ENCODE results near the gene FSD2. TPM values are rescaled to one million over a fixed set of nuclear protein-coding genes. Genes with fewer than 3 reads are reported as not detected.
"Not testable (repeated sequence)": the region's sequence is repeated elsewhere in the genome, so short reads cannot be mapped to it uniquely, and the experiment has no call there.

The FSD2 gene
- total RNA-seq, 1 experiment from 2014 or later, result not detected

- TF ChIP-seq, protein P1, sequence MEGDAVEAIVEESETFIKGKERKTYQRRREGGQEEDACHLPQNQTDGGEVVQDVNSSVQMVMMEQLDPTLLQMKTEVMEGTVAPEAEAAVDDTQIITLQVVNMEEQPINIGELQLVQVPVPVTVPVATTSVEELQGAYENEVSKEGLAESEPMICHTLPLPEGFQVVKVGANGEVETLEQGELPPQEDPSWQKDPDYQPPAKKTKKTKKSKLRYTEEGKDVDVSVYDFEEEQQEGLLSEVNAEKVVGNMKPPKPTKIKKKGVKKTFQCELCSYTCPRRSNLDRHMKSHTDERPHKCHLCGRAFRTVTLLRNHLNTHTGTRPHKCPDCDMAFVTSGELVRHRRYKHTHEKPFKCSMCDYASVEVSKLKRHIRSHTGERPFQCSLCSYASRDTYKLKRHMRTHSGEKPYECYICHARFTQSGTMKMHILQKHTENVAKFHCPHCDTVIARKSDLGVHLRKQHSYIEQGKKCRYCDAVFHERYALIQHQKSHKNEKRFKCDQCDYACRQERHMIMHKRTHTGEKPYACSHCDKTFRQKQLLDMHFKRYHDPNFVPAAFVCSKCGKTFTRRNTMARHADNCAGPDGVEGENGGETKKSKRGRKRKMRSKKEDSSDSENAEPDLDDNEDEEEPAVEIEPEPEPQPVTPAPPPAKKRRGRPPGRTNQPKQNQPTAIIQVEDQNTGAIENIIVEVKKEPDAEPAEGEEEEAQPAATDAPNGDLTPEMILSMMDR (IDR thresholded peaks at IDR 0.05; ENCODE audit: unreplicated experiment), result no peak
- Mint-ChIP-seq H3K36me3 (ENCODE audit: insufficient read depth, unreplicated experiment) (peaks cover 78% of the 10 kb centered on the region), H3K4me3 (ENCODE audit: unreplicated experiment) (no peak overlapping the region), H3K4me1 (ENCODE audit: insufficient read depth, unreplicated experiment) (peaks cover 14% of the 10 kb centered on the region), H3K27me3 (ENCODE audit: insufficient read depth, unreplicated experiment) (no peaks in the 10 kb centered on the region), H3K9me3 (ENCODE audit: unreplicated experiment) (no peaks in the 10 kb centered on the region), H3K27ac (ENCODE audit: low read depth, unreplicated experiment) (no peak overlapping the region)
- no peak for DNase-seq (ENCODE audit: unreplicated experiment)
- ChIA-PET CTCF (interaction anchor here (0.6 kb wide), 1 partner anchor 91 kb away, joined by 3 read pairs; no protein-coding TSS in a partner anchor), POLR2A (no interaction called here)
- no TSS peak for BruUV-seq (replicated peaks)
- intact Hi-C loops (cut with micrococcal nuclease), result no loop called here
Measured at GRCh38 chr15:82828075-82828474, 22.2 kb upstream of the FSD2 start.

GRCh38 chr15:82823049-82823448 is 17.2 kb upstream of the FSD2 start:
- CTCF ChIA-PET, result no interaction called here
- intact Hi-C loops (cut with micrococcal nuclease), result no loop called here
- H3K9me3 Mint-ChIP-seq (ENCODE audit: unreplicated experiment), result no peaks in the 10 kb centered on the region
- H3K36me3 Mint-ChIP-seq (ENCODE audit: insufficient read depth, unreplicated experiment), result peaks cover 95% of the 10 kb centered on the region
- POLR2A ChIA-PET, result no interaction called here
- no peak overlapping the region for H3K27ac Mint-ChIP-seq (ENCODE audit: low read depth, unreplicated experiment)
- no peaks in the 10 kb centered on the region for H3K27me3 Mint-ChIP-seq (ENCODE audit: insufficient read depth, unreplicated experiment)
- no peak overlapping the region for H3K4me3 Mint-ChIP-seq (ENCODE audit: unreplicated experiment)
- no TSS peak for BruUV-seq (replicated peaks)
- H3K4me1 Mint-ChIP-seq (ENCODE audit: insufficient read depth, unreplicated experiment), result no peaks in the 10 kb centered on the region
- DNase-seq (ENCODE audit: unreplicated experiment), result no peak
- TF ChIP-seq, protein P1 (IDR thresholded peaks at IDR 0.05; ENCODE audit: unreplicated experiment), result no peak

DNA sequence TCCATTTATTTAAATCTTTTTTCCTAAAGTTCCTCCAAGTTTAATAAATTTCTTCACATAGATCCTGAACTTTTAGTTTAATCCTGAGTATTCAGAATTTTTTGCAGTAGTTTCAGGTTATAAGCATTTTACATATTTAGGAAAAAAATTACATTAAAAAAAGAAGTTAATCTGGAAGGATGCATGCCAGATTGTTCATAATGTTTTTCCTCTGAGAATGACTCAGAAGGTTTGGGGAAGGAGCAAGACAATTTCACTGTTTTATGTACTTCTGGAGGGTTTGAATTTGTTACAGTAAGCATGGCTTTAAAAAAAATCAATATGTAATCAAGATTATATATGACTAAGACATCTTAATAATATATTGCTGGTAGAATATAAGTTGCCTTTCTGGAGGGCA is 16.0 kb upstream of the FSD2 start:
- intact Hi-C loops (cut with micrococcal nuclease); H3K4me1 Mint-ChIP-seq (ENCODE audit: insufficient read depth, unreplicated experiment); H3K4me3 Mint-ChIP-seq (ENCODE audit: unreplicated experiment); H3K9me3 Mint-ChIP-seq (ENCODE audit: unreplicated experiment); CTCF ChIA-PET; POLR2A ChIA-PET; H3K27ac Mint-ChIP-seq (ENCODE audit: low read depth, unreplicated experiment); DNase-seq (ENCODE audit: unreplicated experiment); H3K27me3 Mint-ChIP-seq (ENCODE audit: insufficient read depth, unreplicated experiment); BruUV-seq (replicated peaks): not testable (repeated sequence)
- H3K36me3 Mint-ChIP-seq (ENCODE audit: insufficient read depth, unreplicated experiment), result peaks cover 95% of the 10 kb centered on the region

GRCh38 chr15:82821396-82821795 is 15.5 kb upstream of the FSD2 start:
- H3K36me3 Mint-ChIP-seq (ENCODE audit: insufficient read depth, unreplicated experiment), result peaks cover 95% of the 10 kb centered on the region
- H3K9me3 Mint-ChIP-seq (ENCODE audit: unreplicated experiment); H3K27ac Mint-ChIP-seq (ENCODE audit: low read depth, unreplicated experiment); CTCF ChIA-PET; DNase-seq (ENCODE audit: unreplicated experiment); H3K27me3 Mint-ChIP-seq (ENCODE audit: insufficient read depth, unreplicated experiment); intact Hi-C loops (cut with micrococcal nuclease); H3K4me3 Mint-ChIP-seq (ENCODE audit: unreplicated experiment); BruUV-seq (replicated peaks); H3K4me1 Mint-ChIP-seq (ENCODE audit: insufficient read depth, unreplicated experiment); POLR2A ChIA-PET: not testable (repeated sequence)

GRCh38 chr15:82820128-82820527 is 14.3 kb upstream of the FSD2 start:
- Mint-ChIP-seq H3K27ac (ENCODE audit: low read depth, unreplicated experiment) (no peak overlapping the region), H3K4me1 (ENCODE audit: insufficient read depth, unreplicated experiment) (no peaks in the 10 kb centered on the region), H3K9me3 (ENCODE audit: unreplicated experiment) (no peaks in the 10 kb centered on the region), H3K27me3 (ENCODE audit: insufficient read depth, unreplicated experiment) (no peaks in the 10 kb centered on the region), H3K4me3 (ENCODE audit: unreplicated experiment) (no peak overlapping the region), H3K36me3 (ENCODE audit: insufficient read depth, unreplicated experiment) (peaks cover 89% of the 10 kb centered on the region)
- CTCF ChIA-PET, result no interaction called here
- POLR2A ChIA-PET, result no interaction called here
- TF ChIP-seq, protein P1 (IDR thresholded peaks at IDR 0.05; ENCODE audit: unreplicated experiment), result no peak
- DNase-seq (ENCODE audit: unreplicated experiment), result no peak
- no TSS peak for BruUV-seq (replicated peaks)
- intact Hi-C loops (cut with micrococcal nuclease), result no loop called here

All from MCF 10A (cell line).